Activated CD4-positive, alpha-beta T cell treated with anti-CD3 and anti-CD28 coated beads, Interleukin-2, Interleukin-4, amounts not matched to agents 100 ng/mL and 50 ng/mL, durations not matched to agents 16 hours and 8 hours (primary cell): ENCODE data around the gene VSIG10L2.
A peak's percentile ranks its signal among the peaks of the same experiment; 100 is the strongest.

Experiments used
- DNase-seq: peaks from one replicate; pipeline ENCODE4 v3.0.0-alpha.2; 2020; ENCODE audit warnings: low spot score

VSIG10L2 gene

DNA sequence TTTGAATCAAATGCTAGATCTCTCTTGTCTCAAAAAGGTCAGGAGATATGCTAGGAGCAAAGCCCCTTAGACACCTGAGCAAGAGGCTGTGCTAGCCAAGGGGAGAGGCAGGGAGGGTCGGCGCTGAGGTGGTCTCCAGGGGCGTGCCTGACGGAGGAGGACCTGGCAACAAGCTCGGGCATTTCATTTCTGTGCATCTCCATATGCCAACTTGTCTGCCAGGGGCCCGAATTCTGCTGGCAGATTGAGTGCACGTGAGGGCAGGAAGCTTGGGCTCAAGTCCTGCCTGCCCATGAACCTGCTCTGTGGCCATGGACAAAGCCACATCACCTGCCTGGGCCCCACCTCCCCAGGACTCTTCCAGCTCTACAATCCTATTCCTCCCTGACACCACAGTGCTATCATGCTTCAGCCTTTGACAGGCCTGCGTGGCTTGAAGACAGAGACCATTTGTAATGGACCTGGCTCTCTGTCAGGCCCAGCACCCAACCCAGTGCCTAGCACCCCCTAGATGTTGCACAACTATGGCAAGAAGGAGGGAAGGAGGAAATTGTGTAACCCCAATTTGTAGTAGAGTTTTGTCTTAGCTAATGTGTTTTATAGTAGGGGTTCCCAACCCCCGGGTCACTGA, 16.3 kb upstream of the VSIG10L2 start:
- DNase-seq, result no peak

DNA sequence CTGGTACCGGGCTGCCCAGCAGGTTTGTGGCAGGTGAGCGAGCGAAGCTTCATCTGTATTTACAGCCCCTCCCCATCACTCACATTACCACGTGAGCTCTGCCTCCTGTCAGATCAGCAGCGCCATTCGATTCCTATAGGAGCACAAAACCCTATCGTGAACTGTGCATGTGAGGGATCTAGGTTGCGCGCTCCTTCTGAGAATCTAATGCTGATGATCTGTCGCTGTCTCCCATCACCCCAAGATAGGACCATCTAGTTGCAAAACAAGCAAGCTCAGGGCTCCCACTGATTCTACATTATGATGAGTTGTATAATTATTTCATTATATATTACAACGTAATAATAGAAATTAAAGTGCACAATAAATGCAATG, 15.8 kb upstream of the VSIG10L2 start:
- DNase-seq, result no peak

DNA sequence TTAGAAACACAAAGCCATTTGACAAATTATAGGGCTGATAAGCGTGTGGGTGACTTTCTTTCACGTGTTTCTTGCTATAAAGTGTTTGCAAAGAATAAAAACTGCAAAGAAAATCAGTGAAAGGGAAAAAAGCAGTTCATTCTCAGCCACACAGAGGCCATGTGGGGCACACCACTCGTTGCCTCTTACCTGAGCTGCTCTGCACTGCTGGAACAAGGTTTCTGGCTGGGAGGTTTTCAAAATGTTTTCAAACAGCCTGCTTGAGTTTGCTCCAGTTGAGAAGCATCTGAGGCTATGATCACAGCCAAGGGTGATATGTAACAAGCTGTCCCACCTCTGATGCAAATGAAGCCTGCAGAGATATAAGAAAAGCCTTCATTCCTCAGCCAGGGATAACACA, 14.7 kb upstream of the VSIG10L2 start:
- DNase-seq, result no peak

DNA sequence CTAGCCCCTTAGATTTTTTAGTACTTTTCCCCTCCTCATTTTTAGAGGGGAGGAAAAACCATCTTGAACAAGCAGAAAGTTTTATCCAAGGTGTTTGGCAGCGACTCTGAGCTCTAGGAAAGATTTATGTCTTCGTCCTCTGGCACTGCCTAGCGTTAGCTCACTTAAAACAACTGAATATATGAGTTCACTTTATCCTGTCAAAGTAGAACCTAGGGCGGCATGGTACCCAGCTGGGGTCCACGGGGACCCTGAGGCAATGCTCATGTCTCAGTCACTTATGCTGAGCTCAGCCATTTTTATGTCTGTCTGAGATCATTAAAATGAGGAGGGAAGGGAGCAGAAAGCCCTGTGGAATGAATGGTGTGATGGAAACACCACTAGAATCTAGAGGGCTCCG, 14.2 kb upstream of the VSIG10L2 start:
- no peak for DNase-seq

DNA sequence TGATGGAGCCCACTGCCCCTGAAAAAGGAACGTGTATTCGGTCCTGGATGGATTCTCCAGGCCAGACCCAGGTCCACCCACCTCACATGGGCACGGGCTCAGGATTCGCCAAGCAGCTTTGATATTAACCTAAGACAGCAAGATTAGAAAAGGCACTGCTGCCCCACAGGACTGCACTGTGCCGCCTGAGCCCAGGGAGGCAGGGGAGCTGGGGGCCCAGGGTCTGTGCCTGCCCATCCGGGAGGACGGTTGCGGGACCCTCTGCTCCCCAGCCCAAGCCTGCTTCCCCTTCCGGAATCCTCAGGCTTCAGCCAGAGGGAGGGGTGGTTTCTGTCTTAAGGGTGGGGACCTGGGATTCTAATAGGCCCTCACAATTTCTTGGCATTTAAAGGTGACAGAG, 13.5 kb upstream of the VSIG10L2 start:
- no peak for DNase-seq

DNA sequence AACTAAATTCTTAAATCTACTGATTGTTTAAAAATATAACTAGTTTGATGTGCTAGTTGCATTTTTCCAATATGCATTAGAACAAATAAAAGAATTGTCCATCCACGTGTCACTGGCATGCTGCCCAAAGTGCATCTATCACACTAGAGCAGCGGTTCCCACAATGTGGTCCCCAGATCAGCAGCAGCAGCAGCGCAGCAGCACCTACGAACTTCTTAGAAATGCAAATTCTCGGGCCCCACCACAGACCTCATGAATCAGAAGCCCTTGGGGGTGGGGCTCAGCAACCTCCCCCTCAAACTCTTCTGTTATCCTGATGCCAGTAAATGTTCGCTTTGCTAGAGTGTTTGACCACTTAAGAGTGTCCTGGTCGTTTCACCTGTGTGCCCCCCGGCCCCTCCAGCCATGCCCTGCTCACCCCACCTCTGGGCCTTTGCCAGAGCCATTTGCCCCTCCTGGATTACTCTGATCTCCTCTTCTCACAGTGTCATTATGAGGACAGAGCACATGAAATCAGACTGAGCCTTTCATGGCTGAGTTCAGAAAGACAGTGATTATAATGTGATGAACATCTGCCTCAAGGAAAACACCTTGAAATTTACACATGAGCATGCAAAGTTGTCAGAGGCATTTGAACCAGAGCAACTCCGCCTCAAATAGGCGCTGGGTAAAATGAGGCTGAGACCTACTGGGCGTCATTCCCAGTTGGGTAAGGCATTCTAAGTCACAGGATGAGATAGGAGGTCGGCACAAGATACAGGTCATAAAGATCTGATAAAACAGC, 12.6 kb upstream of the VSIG10L2 start:
- DNase-seq, result no peak

DNA sequence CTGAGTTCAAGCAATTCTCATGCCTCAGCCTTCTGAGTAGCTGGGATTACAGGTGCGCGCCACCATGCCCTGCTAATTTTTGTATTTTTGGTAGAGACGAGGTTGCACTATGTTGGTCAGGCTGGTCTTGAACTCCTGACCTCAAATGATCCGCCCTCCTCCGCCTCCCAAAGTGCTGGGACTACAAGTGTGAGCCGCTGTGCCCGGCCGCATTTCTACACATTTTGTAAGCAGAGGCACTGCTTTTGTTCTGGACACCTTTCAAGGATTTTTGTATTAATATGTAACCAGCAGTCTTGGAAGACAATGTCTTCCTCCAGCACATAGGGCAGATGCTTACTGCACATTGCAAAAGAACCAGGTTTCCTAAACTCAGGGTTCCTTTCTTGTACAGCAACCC, 11.4 kb upstream of the VSIG10L2 start:
- DNase-seq, result no peak

DNA sequence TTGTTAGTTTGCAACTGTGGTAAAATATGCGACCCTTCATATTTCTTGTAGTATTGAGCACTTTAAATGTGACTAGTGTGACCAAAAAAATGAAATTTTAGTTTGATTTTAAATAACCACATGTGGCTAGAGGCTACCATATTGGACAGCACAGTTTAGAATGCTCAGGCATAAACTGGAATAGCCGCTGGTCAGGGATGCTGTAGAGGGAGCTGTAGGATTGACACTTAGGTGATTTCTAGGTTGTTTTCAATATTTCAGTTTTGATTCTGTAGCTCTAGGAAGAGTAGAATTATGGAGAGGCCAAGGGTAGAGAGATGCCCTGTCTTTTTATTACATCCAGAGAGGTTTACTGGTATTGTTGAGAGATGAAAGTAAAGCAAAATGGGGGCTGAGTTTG, 10.8 kb upstream of the VSIG10L2 start:
- no peak for DNase-seq

DNA sequence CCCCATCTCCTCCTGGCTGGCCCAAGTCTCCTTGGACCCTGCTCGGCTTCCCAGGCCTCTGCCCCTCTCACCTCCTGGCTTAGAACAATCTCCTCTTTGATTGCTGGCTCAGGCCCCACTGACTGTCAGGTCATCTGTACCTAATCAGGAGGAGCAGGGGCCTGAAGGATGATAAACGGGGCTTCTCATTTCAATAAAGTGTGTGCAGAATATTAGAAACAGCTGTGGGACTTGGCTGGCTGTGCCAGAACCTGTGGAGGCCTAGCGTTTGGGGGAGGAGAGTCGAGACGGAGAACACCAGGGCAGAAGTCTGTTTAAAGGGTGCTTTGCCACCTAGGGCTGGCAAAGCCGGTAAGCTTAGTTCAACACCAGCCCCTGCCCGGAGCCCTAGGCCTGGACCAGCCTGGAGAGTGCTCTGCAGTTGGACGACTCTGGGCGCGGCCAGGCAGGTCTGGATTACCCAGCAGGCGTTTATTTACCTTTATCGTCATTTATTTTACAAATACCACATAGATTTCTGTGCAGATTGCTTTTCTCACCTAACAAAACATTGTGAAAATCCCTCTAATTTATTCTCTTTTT, 10.1 kb upstream of the VSIG10L2 start:
- DNase-seq, result no peak

DNA sequence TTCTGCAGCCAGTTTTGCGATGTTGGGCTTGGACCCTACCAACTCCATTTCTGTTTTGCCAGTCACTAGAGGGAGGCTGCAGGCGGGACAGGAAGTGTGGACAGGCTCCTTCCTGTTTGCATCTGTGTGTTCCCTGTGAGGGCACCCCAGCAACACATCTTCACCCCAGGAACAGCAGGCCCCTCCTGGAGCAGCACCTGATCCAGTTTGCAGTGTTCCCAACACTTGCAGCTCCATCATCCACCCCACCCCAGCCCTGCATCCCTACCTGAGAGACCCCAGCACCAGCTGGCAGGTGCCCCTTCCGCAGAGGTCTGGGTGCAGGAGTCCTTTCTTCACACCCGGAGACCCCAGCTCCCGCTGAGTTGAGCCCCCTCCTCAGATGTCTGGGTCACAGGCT, 7.4 kb upstream of the VSIG10L2 start:
- no peak for DNase-seq

DNA sequence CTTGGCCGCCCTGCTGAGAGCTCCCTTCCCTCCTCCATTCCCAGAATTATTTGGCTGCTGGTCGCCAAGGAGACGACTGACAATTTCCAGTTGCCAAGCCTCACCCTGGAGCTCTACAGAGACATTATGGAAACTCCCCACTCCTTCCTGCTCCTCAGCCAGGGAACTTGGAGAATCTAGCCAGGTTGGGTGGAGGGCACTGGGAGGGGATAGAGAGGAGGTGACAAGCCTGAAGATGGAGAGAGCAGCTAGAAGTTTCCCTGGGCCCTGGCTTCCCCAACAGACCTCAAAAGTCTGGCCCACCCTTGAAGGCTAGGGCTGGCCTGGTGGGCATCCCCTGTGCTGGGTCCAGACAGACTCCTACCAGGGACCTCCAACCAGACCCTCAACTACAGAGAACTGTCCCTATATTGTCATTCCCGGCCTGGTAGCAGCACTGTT, 6.7 kb upstream of the VSIG10L2 start:
- DNase-seq, result no peak

DNA sequence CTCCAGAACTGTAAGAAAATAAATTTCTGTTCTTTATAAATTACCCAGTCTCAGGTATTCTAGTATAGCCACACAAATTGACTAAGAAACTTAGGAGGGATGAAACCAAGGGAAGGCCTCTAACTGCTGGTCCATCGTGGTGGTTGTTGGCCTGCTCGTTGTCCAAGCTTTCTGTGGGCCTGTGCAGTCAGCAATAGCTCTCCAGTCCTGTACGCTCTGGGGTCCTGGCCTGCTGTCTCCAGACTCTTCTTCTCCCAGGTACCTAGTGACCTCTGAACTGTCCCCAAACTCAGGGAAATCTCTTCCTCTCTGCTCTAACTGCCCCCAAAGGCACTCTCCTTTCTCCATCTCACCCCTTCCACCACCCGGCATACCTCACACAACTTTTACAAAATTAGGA, 5.7 kb upstream of the VSIG10L2 start:
- no peak for DNase-seq

DNA sequence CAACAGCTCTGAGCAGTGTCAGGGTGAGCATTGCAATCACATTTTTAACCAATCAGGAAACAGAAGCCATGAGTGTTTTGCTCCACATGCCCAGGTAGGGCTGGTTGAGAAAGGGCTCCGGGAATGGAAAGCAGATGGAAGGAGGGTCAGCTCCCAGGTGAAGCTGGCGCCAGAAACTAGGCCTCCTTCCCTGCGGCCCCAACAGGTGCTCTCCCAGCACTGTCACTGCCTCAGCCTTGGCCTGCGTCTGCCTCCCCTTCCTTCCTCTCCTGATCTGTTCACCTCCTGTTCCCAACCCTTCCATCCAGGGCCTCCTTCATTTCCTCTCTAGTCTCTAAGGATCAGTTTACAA, 4.6 kb upstream of the VSIG10L2 start:
- DNase-seq, result no peak

DNA sequence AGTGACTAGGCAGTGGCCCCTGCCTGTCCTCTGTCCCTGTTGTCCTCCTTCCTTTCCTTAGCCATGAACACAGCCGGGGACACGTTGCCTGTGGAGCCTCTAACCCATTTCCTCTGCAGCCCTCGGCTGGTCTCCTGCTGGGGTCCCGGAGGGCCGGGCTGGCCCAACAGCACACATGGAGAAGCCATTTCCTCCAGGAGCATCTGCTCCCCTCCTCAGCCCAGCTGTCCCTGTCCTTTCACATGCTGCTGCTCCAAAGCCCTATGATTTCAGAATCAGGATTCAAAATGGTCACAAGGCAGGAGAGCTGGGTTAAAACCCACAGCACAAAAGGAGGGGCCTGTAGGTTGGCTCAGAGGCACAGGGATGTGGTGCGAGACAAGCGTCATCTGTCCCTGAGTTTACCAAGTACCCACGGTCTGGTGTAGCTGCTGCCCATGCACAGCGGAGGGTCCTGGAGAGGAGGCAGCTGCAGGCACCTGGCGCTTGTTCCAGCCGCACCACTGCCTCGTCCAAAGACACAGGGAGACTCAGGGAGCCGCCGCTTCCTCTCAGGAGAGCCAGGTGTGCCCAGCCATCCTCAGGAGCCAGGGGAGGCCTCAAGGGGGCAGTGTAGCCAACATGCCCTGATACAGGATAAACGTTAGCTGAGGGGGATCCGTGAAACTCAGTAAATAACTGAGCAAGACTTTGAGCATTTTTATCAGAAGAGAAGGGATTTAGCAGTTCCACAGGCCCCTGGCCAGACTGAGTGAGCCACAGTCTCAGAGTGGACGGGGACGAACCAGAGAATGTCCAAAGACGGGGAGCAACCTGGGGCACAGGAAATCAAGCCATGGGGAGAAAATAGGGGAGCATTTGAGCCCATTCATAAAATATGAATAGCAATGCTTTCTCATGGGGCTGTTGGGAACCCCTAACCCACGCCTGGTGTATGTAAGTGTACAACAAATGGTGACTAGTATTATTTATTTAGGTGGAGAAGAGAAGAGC, 3.9 kb upstream of the VSIG10L2 start:
- peak; percentile 38 for DNase-seq

DNA sequence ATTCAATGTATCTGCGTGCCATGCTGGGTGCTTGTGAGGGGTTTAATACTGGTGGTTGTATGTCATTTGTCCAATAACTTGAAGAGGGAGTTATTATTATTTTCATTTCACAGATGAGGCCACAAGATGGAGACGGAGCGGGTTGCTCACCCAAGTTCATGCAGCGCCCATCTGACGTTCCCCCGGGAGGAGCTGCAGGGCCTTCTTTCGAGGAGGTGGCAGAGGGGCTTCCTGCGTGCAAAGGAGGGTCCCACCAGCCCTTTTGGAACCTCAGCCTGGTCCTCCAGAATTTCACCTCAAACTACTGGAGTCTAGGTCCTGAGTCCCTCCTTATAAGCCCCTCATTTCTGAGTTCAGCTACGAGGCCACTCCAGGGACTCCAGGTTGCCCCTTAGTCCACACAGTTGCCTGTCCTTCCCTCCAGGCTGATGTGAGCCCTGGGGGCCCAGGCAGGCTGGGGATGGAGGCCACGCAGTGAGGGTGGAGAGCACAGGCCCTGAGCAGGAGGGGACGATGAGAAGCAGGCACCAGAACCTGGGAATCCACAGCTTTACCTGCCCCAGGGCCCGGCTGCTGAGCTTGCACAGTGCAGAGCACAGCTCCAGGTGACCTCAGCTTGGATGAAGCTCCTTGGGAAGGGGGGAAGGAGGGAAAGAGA, 2.9 kb upstream of the VSIG10L2 start:
- DNase-seq, result no peak

DNA sequence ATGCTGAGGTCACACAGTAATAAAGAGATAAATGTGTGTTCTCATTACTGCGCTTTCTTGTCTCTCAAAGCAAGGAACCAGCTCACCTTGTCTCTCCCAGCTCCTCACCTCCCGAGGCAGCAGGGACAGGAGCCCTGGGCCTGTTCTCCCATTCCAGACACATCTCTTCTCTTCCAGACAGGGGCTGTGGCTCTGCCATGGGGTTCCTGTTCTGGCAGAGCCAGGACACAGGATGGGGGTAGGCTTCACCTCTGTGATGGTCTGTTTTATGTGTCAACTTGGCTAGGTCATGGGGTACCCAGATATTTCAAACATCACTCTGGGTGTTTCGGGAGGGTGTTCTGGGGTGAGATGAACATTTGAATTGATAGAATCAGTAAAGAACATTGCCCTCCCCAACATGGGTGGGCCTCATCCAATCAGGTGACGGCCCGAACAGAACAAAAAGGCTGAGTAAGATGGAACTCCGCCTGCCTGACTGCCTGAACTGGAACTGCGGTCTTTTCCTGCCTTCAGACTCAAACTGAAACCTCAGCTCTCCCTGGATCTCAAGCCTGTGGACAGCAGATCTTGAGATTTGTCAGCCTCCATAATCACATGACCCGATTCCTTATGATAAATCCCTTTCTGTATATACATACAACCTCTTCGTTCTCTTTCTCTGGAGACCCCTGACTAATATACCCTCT, 2.0 kb upstream of the VSIG10L2 start:
- DNase-seq, result no peak

DNA sequence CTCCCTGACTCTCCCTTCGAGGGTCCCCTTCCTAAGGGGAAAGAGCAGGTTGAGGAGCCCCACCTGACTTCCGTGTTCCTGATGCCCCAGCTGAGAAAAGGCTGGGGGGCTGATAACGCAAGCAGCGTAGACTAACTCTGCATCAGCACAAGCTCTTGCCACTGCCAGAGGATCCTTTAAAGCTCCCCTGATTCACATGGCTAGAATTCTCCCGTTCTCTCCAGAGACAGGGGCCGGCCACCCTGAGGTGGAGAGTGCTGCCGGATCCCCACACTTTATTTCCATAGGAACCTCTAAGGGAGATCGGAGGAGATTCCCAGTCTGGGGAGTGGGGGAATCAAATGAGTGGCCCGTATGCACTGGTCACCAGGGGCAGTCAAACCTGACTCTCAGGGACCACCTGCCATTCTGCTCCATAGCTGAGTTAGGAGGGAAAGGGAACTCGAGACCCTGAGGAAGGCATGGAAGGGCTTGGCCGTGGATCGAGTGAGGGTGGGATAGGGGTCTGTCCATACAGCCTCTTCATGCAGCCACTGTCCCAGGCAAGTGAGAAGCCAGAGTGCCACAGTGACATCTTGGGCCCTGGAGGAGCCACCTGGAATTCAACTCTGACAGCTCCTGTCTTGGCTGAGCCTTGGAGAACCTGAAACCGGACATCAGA, 1.4 kb upstream of the VSIG10L2 start:
- DNase-seq, result no peak

DNA sequence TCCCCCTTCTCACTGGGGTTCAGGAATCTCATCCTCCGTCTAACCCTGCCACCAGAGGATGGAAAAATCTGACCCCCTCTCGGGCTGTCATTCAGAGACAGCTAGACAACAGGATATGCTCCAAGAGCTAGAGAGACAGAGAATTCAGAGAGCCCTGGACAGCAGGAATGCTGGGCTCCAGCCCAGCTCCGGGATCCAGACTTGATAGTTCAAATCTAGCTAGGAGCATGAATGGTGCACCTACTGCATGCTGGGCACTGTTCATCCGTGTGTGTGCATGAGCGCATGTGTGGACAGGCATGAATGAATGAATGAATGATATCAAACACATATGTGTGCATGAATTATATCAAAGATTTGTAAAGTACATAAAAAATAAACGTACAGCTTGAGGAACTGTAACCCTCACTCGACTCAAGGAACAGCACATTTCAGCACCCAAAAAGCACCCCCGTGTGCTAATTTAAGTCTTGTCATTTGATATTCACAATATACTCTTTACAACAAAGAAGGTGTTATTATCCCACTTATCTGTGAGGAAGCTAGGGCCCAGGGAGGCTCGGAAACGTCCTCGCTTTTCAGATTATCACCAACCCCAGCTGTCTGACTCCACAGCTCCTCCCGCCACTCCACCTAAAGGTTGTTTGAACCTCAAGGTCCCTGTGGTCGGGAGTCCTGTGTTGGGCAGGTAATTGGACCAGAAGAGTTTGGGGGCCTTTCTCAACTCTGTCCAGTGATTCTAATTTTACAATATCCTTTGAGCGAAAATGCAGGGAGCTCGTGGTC, 640 bp upstream of the VSIG10L2 start:
- no peak for DNase-seq

DNA sequence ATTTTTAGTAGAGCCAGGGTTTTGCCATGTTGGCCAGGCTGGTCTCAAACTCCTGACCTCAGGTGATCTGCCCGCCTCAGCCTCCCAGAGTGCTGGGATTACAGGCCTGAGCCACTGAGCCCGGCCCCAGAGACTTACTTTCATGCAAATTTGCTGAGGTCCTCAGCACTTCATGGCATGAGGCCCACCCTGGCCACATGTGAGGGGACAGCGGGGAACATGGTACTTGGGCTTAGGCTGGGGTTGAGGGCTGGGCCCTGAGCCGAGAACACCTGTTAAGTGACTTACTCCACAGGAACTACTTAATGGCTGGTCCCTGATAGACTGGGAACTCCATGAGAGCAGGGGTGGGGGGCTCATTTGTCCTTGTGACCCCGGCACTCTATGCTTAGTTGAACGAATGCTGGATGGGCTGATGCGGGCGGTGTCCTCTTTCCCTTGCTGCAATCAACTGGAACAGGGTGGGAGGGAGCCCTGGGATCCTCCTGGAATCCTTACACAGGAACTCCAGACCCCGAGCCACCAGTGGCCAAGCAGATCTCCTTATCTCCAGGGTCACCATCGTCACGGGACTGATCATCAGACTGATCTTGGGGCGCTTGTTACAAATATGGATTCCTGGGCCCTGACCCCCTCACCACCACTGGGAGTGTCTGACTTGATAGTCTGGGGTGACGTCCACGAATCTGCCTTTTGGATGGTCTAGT, 1.0 kb downstream of the VSIG10L2 start:
- DNase-seq, result no peak
